Ovary (tissue), 3 donors: ENCODE measurements around the gene ATP6V0E1.

ENCODE experiments used
- EP300 ChIP-seq: sonication (generic); formaldehyde crosslinking; IDR thresholded peaks from one replicate; pipeline ENCODE4 v1.6.1; 2017; ENCODE audit warnings: antibody characterized with exemption
- POLR2A ChIP-seq: fragments of 450-650 bp; IDR thresholded peaks from one replicate; pipeline ENCODE4 v1.6.1; 2017; ENCODE audit warnings: antibody characterized with exemption, mild to moderate bottlenecking, moderate library complexity
- TF ChIP-seq, protein P1 (sequence below), 3 donors: fragments of 450-650 bp in 2 of 3; fragments of 200-600 bp in 1 of 3; IDR thresholded peaks; one replicate each; pipeline versions ENCODE4 v1.5.1 to v1.8.0; 2016 to 2022; ENCODE audit warnings: antibody characterized with exemption in 3 of 3, mild to moderate bottlenecking in 1 of 3
- donor health status: DM: no; HTN: no; CAD: no.

DNA sequence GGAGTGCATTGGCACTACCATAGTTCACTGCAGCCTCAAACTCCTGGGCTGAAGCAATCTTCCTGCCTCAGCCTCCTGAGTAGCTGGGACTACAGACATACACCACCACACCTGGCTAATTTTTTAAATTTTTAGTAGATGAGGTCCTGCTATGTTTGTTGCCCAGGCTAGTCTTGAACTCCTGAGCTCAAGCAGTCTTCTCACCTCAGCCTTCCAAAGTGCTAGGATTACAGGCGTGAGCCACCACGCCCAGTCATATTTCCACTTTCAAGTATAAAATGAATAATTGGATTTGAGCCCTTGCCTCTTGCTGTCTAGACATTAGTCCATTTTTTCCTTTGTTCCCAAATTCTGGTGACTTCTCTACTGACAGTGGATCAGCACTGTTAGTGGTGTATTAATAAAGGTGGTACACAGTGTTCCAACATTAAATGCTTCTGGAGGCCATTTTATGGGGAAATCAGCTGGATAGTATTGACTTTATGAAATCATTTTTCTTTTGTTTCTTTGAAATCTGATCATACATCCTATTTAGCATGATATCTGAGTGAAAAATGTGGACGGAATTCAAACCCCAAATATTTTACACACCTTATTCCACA, 15.9 kb downstream of the ATP6V0E1 start:
- TF ChIP-seq, protein P1, sequence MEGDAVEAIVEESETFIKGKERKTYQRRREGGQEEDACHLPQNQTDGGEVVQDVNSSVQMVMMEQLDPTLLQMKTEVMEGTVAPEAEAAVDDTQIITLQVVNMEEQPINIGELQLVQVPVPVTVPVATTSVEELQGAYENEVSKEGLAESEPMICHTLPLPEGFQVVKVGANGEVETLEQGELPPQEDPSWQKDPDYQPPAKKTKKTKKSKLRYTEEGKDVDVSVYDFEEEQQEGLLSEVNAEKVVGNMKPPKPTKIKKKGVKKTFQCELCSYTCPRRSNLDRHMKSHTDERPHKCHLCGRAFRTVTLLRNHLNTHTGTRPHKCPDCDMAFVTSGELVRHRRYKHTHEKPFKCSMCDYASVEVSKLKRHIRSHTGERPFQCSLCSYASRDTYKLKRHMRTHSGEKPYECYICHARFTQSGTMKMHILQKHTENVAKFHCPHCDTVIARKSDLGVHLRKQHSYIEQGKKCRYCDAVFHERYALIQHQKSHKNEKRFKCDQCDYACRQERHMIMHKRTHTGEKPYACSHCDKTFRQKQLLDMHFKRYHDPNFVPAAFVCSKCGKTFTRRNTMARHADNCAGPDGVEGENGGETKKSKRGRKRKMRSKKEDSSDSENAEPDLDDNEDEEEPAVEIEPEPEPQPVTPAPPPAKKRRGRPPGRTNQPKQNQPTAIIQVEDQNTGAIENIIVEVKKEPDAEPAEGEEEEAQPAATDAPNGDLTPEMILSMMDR (IDR thresholded peaks at IDR 0.05) = no peak
- TF ChIP-seq POLR2A (no peak), EP300 (no peak)
